GM18517 (cell line): ENCODE data around the gene SMCR8.
"Not testable (repeated sequence)": the region's sequence is repeated elsewhere in the genome, so short reads cannot be mapped to it uniquely, and the experiment has no call there.

Source experiments
- ATAC-seq: cut with Tn5 transposase; IDR thresholded peaks from one replicate; pipeline ENCODE4 v1.9.1; 2021; ENCODE audit warnings: mild to moderate bottlenecking, moderate library complexity; ENCODE audit not compliant: unreplicated experiment

Gene SMCR8

GRCh38 chr17:18314731-18315561 is at the start of gene SMCR8, which contains the start of gene TOP3A:
TSS of gene SMCR8 (plus strand) at chr17:18315293. CDS start at chr17:18315790, 497 bp downstream.
TSS of gene TOP3A (minus strand) at chr17:18314994. CDS start at chr17:18314778, 216 bp downstream.
- ATAC-seq, result peak; percentile 74

- ATAC-seq, result no peak
Observed at GRCh38 chr17:18267366-18267765, 47.7 kb upstream of the SMCR8 start.

DNA sequence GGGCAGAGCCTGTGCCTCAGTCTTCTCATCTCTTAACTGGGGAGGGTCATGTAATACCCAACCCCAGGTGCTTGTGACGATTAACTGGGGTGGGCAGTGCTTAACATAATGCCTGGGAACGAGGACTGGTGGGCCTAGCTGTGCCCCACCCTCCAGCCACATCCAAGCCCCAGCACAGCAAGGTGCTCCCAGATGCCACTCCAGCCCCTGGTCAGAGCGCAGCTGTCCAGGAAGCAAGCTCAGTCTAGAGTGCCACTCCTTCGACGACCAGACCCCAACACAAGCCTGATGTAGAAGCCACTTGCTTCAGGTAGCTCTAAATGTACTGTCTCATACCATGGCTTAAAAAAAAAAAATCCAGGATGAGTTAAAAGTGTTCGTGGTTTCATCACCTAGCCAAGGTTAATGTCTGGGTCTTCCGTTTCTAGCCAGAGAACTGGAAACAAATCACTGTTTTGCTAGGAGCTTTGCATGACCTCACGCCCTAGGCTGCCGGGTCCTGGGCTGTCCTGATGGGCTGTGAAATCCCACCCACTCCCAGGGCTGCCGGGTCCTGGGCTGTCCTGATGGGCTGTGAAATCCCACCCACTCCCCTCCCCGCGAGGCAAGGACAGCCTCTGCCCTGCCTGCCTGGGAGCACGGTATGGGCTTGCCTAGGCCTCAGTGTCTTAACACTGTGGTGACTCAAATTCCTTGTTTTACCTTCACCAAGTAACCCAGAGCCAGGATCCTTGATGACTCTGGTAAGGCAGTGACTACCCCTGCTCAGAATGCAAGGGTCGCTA is 47.0 kb upstream of the SMCR8 start:
- no peak for ATAC-seq

DNA sequence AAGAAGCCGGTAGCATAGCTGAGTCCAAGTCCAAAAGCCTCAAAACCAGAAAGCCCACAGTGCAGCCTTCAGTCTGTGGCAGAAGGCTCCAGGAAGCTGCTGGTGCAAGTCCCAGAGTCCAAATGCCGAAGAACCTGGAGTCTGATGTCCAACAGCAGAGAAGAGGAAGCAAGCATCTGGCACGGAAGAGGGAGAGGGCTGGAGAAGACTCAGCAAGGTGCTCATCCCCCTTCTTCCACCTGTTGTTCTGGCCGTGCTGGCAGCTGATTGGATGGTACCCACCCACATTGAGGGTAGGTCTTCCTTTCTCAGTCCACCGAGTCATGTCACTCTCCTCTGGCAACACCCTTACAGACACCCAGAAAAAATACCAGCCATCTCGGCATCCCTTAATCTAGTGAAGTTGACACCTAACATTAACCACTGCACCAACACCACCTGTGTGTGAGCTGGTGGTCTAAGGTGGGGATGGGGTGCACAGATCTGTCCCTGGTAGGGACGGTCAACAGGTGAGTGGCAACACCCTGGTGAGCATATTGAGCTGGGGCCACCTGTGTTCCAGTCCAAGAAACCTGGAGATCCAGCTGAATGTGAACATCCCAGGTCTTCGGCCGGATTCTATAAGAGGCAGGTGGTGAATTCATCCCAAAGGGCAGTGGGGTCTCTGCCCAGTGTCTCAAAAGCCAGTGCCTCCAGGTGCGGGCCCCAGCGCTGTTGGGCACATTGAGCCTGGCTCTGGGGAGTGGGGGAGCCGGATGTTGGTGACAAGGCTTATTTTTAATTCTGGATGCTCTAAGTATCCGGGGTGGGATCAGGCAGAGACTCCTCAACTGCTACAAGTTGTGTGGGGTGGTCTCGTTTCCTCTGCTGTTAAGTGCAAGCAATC is 44.8 kb upstream of the SMCR8 start:
- no peak for ATAC-seq

GRCh38 chr17:18277076-18277475 is 38.0 kb upstream of the SMCR8 start:
- ATAC-seq, result no peak

DNA sequence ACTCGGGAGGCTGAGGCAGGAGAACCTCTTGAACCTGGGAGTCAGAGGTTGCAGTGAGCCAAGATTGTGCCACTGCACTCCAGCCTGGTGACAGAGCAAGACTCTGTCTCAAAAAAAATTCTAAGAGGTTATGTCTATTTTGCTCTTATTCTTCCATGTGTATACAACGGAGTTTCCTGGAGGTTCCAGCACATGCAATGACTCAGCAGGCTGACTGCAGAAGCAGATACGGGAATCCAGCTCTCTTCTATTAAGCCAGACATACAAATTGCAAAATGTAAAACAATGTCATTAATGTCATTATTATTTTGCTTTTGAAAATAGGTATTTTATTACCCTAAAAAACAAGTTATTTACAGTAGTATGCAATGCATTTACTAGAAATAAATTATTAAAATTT is 36.2 kb upstream of the SMCR8 start:
- no peak for ATAC-seq

- no peak for ATAC-seq
Observed at GRCh38 chr17:18280249-18280648, 34.8 kb upstream of the SMCR8 start.

DNA sequence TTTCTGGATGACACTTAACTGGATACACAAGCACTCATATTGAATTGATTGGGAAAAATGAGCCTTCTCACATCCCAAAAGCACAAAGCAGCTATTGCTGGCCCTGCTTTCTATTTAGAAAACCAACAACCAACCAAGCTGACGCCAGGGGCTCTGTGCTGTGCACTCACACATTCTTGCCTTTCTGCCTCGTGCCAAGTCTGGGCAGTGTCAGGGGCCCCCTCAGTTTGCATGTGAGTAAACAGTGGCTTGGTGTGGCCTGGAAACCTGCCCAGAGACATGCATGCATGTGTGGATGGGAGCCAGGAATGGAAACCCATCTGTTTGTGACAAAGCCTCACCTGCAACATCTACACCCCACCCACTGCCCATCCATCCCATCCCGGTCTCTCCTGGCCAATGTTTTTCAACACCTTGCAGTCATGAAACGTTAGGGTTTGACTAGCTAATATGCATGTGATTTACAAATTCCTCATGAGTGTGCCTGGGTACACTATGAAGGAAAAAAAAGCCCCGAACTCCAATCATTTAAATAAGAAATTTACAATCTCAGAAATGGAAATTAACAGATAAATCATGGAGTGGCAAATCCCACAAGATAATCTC is 34.2 kb upstream of the SMCR8 start:
- no peak for ATAC-seq

GRCh38 chr17:18281788-18282187 is 33.3 kb upstream of the SMCR8 start:
- no peak for ATAC-seq

GRCh38 chr17:18285296-18285695 is 29.8 kb upstream of the SMCR8 start:
- ATAC-seq, result no peak

DNA sequence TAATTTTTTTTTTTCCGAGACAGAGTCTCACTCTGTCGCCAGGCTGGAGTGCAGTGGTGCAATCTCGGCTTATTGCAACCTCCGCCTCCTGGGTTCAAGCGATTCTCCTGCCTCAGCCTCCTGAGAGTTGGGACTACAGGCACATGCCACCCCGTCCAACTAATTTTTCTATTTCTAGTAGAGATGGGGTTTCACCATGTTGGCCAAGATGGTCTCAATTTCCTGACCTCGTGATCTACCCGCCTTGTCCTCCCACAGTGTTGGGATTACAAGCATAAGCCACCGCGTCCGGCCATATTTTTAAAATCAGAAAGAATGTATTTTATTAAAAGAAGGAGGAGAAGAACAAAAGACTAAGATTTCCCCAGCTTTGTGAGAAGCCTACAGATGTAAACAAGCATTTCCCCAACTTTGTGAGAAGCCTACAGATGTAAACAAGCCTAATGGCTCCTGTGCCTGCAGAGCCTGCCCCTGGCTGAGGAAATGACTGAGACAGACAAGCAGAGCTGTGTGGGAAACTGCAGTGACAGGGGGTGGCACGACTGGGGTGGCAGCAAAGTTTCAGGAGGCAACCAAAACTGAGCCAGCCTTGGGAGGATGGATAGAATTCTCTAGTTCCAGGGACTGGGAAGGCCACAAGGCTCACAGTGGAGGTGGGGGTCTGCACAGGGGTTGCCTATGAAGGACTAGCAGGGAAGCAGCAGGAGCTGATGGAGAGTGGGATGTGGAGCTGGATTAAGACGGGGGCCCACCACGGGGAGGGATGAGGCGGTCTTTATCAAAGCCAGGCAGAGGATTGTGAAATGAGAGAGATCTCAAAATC is 23.2 kb upstream of the SMCR8 start:
- ATAC-seq, result no peak

GRCh38 chr17:18298061-18298460 is 17.0 kb upstream of the SMCR8 start:
- ATAC-seq, result not testable (repeated sequence)

DNA sequence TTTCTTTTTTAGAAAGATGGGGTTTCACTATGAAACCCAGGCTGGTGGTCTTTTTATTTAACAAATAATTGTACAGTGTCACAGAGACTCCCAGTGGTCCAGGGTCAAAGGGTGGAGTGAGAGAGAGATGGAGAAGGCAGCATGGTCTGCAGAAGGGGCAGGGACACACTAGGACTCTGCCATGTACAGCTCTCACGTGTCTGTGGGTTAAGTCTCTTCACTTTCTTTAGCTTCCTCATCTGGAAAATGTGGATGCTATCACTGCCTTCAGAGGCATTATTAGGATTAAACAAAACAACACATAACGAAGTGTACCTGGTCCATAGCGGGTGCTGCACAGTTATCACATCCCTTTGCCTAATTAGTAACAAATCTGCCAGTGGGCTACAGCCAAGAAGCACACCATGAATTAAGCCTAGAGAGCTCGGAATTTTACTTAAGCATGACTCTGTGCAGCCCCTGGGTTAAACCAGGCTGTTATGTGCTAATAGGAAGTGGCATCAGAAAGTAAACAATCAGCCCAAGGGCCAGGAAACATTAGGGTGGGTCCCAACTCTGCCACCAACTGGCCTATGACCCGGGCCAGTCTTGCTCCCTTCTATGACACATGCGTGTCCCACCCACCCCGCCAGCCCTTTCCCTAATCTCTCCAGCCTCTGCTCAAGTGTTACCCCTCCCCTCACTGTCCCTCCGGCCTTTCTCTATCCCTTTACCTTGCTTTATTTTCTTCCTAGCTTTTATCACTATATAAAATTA is 14.2 kb upstream of the SMCR8 start:
- ATAC-seq, result no peak

DNA sequence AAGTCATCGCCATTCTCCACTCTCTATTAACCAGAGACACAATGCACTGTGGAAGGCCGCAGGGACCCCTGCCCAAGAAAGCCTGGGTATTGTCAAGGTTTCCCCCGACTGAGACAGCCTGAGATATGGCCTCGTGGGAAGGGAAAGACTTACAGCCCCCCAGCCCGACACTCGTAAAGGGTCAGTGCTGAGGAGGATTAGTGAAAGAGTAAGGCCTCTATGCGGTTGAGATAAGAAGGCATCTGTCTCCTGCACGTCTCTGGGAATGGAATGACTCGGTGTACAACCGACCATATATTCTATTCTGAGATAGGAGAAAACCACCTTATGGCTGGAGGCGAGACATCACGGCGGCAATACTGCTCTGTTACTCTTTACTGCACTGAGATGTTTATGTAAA is 11.9 kb upstream of the SMCR8 start:
- ATAC-seq, result not testable (repeated sequence)

DNA sequence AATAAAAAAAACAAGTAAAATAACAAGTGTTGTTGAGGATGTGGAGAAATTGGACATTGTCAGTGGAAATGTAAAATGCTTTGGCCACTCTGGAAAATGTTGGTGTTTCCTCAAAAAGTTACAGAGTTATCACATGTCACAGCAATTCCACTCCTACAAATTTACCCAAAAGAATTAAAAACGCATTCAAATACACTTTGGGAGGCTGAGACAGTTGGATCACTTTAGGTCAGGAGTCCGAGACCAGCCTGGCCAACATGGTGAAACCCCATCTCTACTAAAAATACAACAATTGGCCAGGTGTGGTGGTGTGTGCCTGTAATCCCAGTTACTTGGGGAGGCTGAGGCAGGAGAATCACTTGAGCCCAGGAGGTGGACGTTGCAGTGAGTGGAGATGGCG is 5.9 kb upstream of the SMCR8 start:
- no peak for ATAC-seq

- peak; percentile 15 for ATAC-seq
Observed at GRCh38 chr17:18314059-18314730, 898 bp upstream of the SMCR8 start.

DNA sequence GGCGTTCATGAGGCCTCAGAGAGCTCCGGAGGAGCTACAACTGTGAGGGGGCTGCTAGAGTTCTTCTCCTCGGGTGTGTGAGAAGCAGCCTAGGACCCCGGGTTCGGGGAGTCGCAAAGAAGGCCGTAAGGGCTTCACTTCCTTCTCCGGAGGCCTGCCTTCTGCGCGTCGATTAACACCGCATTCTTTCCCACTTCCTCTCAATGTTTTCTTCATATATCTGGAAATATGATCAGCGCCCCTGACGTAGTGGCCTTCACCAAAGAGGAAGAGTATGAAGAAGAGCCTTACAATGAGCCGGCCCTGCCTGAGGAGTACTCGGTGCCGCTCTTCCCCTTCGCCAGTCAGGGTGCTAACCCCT is 449 bp downstream of the SMCR8 start:
- ATAC-seq, result no peak

GRCh38 chr17:18315961-18316360 is 868 bp downstream of the SMCR8 start:
- no peak for ATAC-seq

GRCh38 chr17:18318117-18318516 is 3.0 kb downstream of the SMCR8 start:
- no peak for ATAC-seq
